GM18951 (cell line): Measurements from ENCODE around the gene PDIA6.

Experiments used
- POLR2A ChIP-seq: IDR thresholded peaks from 4 replicates; pipeline ENCODE4 v1.6.1; 2011; ENCODE audit warnings: mild to moderate bottlenecking; ENCODE audit not compliant: insufficient read length, insufficient read depth; ENCODE audit errors: extremely low read depth
- in situ Hi-C: fragments of 300-500 bp; cut with MboI; formaldehyde crosslinking; loops from one replicate; pipeline ENCODE4 v1.12.0; 2022; ENCODE audit warnings: low sequenced_read_pairs, mixed read lengths, inconsistent platforms; ENCODE audit not compliant: unreplicated experiment

Gene PDIA6

DNA sequence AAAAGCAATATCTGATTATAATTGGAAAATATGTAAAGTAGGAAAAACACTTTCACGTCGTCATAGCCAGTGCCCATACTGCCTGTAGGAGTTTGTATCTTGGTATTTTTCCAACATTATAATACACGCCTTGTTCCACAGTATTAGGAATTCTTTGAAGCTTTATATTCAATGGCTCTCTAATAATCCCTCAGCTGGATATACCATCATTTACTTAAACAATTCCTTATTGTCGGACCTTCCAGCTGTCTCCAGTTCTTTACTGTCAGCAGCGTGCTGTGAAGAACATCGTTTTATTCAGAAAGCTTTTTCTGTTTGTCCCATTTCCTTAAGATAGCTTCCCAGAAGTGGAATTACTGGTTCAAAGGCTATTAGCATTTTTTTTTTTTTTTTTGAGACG is 59.4 kb downstream of the PDIA6 start:
- TF ChIP-seq POLR2A = no peak
- in situ Hi-C loops = no loop called here

DNA sequence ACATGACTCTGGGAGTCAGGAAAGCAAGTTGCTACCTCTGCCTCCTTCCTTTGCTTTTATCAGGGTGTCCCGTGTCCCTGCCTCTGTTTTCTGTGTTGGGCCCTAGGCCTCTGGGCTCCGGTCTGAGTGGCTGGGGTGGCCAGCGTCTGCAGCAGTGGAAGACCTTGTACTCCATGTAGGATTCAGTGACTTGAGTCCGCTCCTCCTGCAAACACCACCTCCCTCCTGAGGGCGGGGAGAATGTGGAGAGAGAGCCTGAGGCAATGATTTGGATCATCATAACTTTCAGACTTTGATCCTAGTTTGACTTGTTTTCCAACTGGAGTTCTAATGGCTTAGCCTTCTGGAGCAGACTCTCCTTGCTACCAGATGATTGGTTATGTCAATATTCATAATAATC is 60.3 kb downstream of the PDIA6 start:
- TF ChIP-seq POLR2A = no peak
- in situ Hi-C loops = no loop called here

DNA sequence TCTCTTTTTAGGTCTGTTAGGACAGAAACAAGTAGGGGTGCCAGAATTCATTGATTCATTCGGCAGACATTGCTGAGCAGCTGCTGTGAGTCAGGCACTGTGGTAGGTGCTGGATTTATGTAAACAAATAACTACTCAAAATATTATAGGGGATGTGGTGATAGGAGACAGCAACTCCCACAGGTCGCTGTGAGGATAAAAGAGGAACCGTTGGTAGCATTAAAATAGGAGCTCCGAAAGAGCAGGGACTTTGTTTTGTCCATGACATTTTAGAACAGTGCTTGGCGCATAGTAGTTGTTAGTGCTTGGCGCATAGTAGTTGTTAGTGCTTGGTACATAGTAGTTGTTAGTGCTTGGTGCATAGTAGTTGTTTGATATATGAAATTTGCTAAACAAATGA is 62.0 kb downstream of the PDIA6 start:
- in situ Hi-C loops = no loop called here
- TF ChIP-seq POLR2A = no peak

DNA sequence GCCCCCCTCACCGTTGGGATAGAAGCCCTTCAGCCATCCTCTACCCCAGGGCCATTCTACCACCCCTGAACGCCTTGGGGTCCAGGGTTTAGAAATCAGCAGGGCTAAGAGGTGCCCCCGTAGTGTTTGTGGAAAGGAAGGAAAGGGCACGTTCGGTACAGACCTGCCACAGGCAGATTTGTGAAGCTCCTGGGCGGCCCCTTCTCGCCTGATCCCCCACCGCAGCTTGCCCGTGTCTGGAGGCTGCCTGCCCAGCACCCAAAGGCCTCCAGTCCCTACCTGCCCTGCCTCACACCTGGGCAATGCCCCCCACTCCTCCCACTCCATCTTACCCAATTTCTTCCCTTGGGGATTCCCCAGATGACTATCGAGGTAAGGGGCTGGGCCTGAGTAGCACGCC is 69.9 kb downstream of the PDIA6 start:
- in situ Hi-C loops = no loop called here
- no peak for TF ChIP-seq POLR2A

DNA sequence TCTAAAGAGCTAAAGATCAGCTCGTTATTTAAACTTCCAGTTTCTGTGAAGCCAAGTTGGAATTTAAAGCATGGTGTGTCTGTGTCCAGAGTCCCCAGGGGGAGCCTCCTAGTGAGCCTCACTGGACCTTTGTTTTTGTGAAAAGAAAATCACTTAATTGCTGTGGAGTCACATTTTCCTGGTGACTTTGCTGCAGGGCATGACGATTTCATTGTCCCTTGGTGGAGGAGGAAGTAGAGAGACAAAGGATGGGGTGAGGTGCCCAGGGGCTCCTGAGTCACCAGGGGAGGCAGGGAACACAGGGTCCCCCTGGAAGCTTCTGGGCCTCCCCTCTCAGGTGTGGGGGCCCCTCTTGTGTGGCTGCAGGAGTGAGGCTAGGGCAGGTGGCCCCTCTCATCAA is 71.4 kb downstream of the PDIA6 start:
- TF ChIP-seq POLR2A = no peak

DNA sequence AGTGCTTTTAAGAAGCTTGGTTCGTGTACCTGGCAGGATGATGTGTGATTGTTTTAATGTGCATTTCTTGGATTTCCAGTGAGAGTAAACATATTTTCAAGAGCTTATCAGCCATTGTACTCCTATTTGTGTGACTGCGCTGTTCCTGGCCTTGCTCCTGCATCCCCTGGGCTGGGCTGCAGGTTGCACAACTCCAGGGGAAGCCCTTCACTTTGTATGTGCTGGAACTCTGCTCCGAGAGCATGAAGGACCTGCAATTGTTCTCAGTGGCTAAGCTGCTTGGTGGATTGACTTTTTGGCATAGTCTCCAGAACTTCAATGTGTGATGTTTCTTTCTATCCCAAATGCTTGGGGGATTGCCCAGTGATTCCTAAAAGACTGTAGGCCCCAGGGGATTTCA is 72.4 kb downstream of the PDIA6 start:
- in situ Hi-C loops = no loop called here
- no peak for TF ChIP-seq POLR2A

More for the DNA sequence above, 71.4 kb downstream of the PDIA6 start:
- in situ Hi-C loops = no loop called here

DNA sequence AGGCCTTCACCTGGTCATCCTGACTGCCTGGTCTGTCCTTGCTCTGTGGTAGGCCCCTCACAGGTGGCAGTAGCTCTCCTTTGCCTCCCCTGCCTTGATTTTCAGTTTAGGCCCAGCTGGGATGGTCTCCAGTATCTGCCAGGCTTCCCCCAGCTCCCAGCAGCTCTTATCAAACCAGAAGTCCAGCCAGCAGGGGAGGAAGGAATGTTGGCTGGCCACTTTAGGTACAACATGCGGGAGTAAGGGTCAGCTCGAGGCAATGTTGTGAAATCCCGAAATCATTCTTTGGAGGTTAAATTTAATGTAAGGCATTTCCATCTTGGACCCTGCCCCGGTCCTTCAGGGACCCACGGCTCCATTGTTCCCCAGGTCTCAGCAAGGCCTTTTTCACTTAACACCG is 74.4 kb downstream of the PDIA6 start:
- in situ Hi-C loops = no loop called here
- TF ChIP-seq POLR2A = no peak

DNA sequence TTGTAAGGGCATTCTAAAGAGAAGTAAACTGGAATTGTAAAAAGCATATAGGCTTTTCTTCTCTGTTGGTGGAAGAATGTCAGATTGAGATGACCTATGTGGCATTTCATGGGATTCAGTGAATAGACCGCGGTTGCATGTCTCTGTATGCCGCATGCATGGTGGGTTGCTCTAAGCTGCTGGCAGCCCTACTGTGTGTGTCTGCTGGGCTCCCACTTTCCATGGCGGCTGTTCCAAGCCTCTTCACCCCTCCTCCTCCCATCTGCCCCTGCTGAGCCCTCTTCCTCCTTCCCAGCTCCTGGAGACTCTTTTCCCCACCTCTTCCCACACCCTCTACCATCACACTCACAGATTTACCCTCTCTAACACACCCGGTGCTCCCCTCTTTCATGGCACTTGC is 78.6 kb downstream of the PDIA6 start:
- in situ Hi-C loops = no loop called here

DNA sequence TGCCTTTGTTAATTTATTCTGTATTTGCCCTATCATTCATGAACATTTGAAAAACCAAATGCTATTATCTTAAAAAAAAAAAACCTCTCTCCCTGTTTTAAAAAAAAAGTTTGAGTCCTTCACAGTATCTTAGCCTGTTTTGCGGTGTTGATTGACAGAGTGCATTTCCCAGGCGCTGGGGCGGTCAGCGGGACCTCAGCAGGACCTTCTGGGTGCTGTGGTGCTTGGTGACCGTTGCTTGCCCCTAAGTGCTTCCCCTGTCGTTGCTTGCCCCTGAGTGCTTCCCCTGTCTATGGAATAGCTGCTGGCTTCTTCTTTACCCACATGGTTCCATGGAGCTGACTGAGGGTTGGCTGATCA is 79.0 kb downstream of the PDIA6 start:
- TF ChIP-seq POLR2A = no peak
- in situ Hi-C loops = no loop called here

More for the DNA sequence above, 78.6 kb downstream of the PDIA6 start:
- TF ChIP-seq POLR2A = no peak
